C4-2B (cell line): ENCODE measurements around the gene DHX29.

Experiments
- CTCF ChIP-seq: fragments of 450-650 bp; conservative IDR thresholded peaks from 2 replicates; pipeline ENCODE4 v1.5.1; 2017; ENCODE audit warnings: mild to moderate bottlenecking
- ZFX ChIP-seq: fragments of 450-650 bp; IDR thresholded peaks from 2 replicates; pipeline ENCODE4 v1.6.1; 2017

- no peak for TF ChIP-seq CTCF
- no peak for TF ChIP-seq ZFX
Measured at GRCh38 chr5:55356896-55357295, 49.4 kb upstream of the DHX29 start.
